ENCODE data around the gene WWC1. TPM values are rescaled to one million over a fixed set of nuclear protein-coding genes. Genes with fewer than 3 reads are reported as not detected.

WWC1 gene
- polyA plus RNA-seq, 4 donors: 22.8 to 65.1 (median 37.9) TPM

DNA sequence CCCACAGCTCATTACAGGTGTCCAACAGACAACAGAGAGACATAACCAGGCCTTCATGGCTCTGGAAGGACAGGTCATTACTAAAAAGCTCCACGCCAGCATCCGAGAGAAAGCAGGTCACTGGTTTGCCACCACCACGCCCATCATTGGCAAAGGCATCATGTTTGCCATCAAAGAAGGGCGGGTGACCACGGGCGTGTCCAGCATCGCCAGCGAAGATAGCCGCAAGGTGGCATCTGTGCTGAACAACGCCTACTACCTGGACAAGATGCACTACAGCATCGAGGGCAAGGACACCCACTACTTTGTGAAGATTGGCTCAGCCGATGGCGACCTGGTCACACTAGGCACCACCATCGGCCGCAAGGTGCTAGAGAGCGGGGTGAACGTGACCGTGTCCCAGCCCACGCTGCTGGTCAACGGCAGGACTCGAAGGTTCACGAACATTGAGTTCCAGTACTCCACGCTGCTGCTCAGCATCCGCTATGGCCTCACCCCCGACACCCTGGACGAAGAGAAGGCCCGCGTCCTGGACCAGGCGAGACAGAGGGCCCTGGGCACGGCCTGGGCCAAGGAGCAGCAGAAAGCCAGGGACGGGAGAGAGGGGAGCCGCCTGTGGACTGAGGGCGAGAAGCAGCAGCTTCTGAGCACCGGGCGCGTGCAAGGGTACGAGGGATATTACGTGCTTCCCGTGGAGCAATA is 29.3 kb upstream of the WWC1 start:
- Histone ChIP-seq H3K27me3 (ENCODE audit: control insufficient read depth in 3 of 3, insufficient read depth in 3 of 3, low read length in 3 of 3) (no peaks in the 10 kb centered on the region), H3K27ac (ENCODE audit: low read depth in 1 of 3, low read length in 2 of 3) (no peak overlapping the region), H3K9me3 (ENCODE audit: control insufficient read depth in 2 of 2, insufficient read depth in 1 of 2, low read depth in 1 of 2, low read length in 1 of 2) (no peaks in the 10 kb centered on the region), H3K4me3 (ENCODE audit: low read depth in 1 of 3, low read length in 3 of 3) (no peak overlapping the region), H3K4me1 (ENCODE audit: control insufficient read depth in 3 of 3, insufficient read depth in 2 of 3, low read depth in 1 of 3, low read length in 2 of 3) (peaks cover 0 to 19% (median 0%) of the 10 kb centered on the region in 3 donors), H3K36me3 (ENCODE audit: control insufficient read depth in 3 of 3, insufficient read depth in 2 of 3, low read depth in 1 of 3, low read length in 3 of 3) (no peaks in the 10 kb centered on the region)
- WGBS, 3 donors: 89 to 93% (median 93%) methylated on average over 38 to 39 of the region's 39 CpGs
- DNase-seq (no peak), FAIRE-seq (no peak)

DNA sequence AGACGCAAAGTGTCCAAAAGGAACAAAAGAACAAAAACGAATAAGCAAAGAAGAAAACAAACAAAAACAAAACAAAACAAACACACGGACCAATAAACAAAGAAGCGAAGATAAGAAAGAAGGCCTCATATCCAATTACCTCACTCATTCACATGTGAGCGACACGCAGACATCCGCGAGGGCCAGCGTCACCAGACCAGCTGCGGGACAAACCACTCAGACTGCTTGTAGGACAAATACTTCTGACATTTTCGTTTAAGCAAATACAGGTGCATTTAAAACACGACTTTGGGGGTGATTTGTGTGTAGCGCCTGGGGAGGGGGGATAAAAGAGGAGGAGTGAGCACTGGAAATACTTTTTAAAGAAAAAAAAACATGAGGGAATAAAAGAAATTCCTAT is 28.3 kb upstream of the WWC1 start:
- Histone ChIP-seq H3K27me3 (ENCODE audit: control insufficient read depth in 3 of 3, insufficient read depth in 3 of 3, low read length in 3 of 3) (no peaks in the 10 kb centered on the region), H3K27ac (ENCODE audit: low read depth in 1 of 3, low read length in 2 of 3) (no peak overlapping the region), H3K36me3 (ENCODE audit: control insufficient read depth in 3 of 3, insufficient read depth in 2 of 3, low read depth in 1 of 3, low read length in 3 of 3) (no peaks in the 10 kb centered on the region), H3K4me1 (ENCODE audit: control insufficient read depth in 3 of 3, insufficient read depth in 2 of 3, low read depth in 1 of 3, low read length in 2 of 3) (peaks cover 0 to 19% (median 0%) of the 10 kb centered on the region in 3 donors), H3K4me3 (ENCODE audit: low read depth in 1 of 3, low read length in 3 of 3) (no peak overlapping the region), H3K9me3 (ENCODE audit: control insufficient read depth in 2 of 2, insufficient read depth in 1 of 2, low read depth in 1 of 2, low read length in 1 of 2) (no peaks in the 10 kb centered on the region)
- WGBS, 3 donors: 85 to 89% (median 89%) methylated on average over 13 of the region's 13 CpGs
- FAIRE-seq (no peak), DNase-seq (no peak)

DNA sequence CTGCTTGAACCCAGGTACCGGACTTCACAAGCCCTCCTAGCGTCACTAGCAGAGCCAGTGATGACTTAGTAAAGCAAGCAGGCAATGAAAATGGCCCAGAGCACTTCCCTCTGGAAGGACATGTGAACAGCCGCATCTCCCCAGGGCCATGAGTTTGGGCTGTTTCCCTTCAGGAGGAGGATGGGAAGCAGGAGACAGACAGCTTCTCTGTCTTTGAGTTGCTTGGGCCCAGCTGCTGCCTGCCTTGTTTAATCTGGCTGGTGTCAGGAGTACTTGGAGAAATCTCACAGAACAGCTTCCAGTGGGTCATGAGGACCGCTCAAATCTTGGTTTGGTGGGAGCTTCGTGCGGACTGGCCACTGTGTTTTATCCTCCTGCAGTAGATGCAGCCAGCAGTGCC is 25.4 kb upstream of the WWC1 start:
- Histone ChIP-seq H3K36me3 (ENCODE audit: control insufficient read depth in 3 of 3, insufficient read depth in 2 of 3, low read depth in 1 of 3, low read length in 3 of 3) (no peaks in the 10 kb centered on the region), H3K9me3 (ENCODE audit: control insufficient read depth in 2 of 2, insufficient read depth in 1 of 2, low read depth in 1 of 2, low read length in 1 of 2) (no peaks in the 10 kb centered on the region), H3K4me1 (ENCODE audit: control insufficient read depth in 3 of 3, insufficient read depth in 2 of 3, low read depth in 1 of 3, low read length in 2 of 3) (peaks cover 0 to 22% (median 0%) of the 10 kb centered on the region in 3 donors), H3K27me3 (ENCODE audit: control insufficient read depth in 3 of 3, insufficient read depth in 3 of 3, low read length in 3 of 3) (no peaks in the 10 kb centered on the region), H3K27ac (ENCODE audit: low read depth in 1 of 3, low read length in 2 of 3) (no peak overlapping the region), H3K4me3 (ENCODE audit: low read depth in 1 of 3, low read length in 3 of 3) (no peak overlapping the region)
- DNase-seq (no peak), FAIRE-seq (no peak)
- 84 to 98% (median 94%) methylated on average over 6 of the region's 6 CpGs for WGBS, 3 donors

DNA sequence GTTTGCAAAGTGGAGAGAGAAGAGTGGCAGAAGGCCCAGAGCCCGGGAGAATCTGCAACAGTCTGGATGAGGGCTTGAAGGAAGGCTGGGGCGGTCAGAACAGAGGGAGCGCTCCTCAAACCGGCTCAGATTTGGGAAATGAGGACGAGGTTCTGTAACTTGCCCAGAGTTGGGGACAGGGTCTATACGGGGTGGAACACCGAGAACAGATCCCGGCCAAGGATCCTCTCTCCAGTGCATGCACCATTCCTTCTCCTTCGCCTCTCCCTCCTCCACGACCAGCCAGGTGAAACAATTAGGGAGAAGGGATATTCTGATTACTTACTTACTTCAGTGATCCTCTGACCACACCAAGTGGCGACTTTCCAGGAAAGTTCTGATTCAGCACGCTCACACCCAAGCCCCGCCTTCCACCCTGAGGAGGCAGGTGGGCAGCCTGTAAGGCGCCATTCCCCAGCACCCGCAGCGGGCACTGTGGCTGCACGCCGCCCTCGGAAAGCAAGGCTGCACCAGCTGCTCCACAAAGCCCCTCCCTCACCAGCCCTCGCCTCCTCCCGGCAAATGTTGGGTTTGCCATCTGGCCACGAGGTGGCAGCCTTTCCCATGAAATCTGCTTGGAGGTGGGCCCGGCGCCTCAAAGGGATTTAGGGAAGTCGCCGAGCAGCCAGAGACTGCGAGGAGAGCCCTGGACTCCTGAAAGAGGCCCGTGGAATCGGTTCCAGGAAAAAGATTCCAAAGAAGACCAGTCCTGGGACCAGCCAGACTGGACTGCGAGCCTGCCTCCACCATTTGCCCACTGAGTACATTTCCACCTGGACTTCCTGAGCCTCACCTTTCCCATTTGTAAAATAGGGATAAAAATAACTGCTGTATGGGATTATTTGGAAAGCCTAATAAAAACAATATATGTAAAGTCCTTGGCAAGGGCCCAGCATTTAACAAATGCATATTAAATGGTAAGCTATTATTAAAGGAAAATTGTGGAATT is 22.2 kb upstream of the WWC1 start:
- H3K27me3 ChIP-seq (ENCODE audit: control insufficient read depth in 3 of 3, insufficient read depth in 3 of 3, low read length in 3 of 3): no peaks in the 10 kb centered on the region
- H3K36me3 ChIP-seq (ENCODE audit: control insufficient read depth in 3 of 3, insufficient read depth in 2 of 3, low read depth in 1 of 3, low read length in 3 of 3): no peaks in the 10 kb centered on the region
- DNase-seq: peak; percentile 86 to 93
- H3K9me3 ChIP-seq (ENCODE audit: control insufficient read depth in 2 of 2, insufficient read depth in 1 of 2, low read depth in 1 of 2, low read length in 1 of 2): no peaks in the 10 kb centered on the region
- H3K4me1 ChIP-seq (ENCODE audit: control insufficient read depth in 3 of 3, insufficient read depth in 2 of 3, low read depth in 1 of 3, low read length in 2 of 3): peaks cover 0 to 14% (median 0%) of the 10 kb centered on the region in 3 donors
- H3K4me3 ChIP-seq (ENCODE audit: low read depth in 1 of 3, low read length in 3 of 3): peak overlapping the region in 1 of 3 donors; percentile 31
- no peak overlapping the region for H3K27ac ChIP-seq (ENCODE audit: low read depth in 1 of 3, low read length in 2 of 3)
- 1 to 5% (median 4%) methylated on average over 28 to 30 of the region's 30 CpGs for WGBS, 3 donors
- FAIRE-seq: no peak

DNA sequence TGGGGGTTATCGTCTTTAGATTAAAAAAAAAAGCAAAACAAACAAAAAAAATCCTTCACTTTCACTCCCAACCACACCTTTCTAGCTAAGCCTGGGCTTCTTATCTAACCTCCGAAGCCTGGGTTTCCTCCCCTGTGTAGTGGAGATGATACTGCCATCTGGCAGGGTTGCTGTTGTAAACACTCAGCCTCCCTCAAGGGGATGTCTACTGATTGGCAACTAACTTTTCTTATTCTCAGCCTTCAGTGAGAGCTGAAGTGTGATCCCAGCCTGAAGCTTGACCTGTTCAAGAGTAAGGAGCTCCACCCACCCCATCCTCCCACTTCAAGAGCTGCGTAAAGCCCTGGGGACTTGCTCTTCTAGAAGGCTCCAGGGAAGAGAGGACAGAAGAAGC is 21.5 kb upstream of the WWC1 start:
- no peak overlapping the region for H3K4me3 ChIP-seq (ENCODE audit: low read depth in 1 of 3, low read length in 3 of 3)
- peak overlapping the region in 1 of 3 donors; percentile 54 for H3K27ac ChIP-seq (ENCODE audit: low read depth in 1 of 3, low read length in 2 of 3)
- 36 to 48% (median 42%) methylated on average over 3 of the region's 3 CpGs for WGBS, 3 donors
- FAIRE-seq (no peak), DNase-seq (peak; percentile 40 to 51)
- H3K4me1 ChIP-seq (ENCODE audit: control insufficient read depth in 3 of 3, insufficient read depth in 2 of 3, low read depth in 1 of 3, low read length in 2 of 3): peaks cover 0 to 14% (median 0%) of the 10 kb centered on the region in 3 donors
- no peaks in the 10 kb centered on the region for H3K27me3 ChIP-seq (ENCODE audit: control insufficient read depth in 3 of 3, insufficient read depth in 3 of 3, low read length in 3 of 3)
- no peaks in the 10 kb centered on the region for H3K9me3 ChIP-seq (ENCODE audit: control insufficient read depth in 2 of 2, insufficient read depth in 1 of 2, low read depth in 1 of 2, low read length in 1 of 2)
- H3K36me3 ChIP-seq (ENCODE audit: control insufficient read depth in 3 of 3, insufficient read depth in 2 of 3, low read depth in 1 of 3, low read length in 3 of 3): no peaks in the 10 kb centered on the region

DNA sequence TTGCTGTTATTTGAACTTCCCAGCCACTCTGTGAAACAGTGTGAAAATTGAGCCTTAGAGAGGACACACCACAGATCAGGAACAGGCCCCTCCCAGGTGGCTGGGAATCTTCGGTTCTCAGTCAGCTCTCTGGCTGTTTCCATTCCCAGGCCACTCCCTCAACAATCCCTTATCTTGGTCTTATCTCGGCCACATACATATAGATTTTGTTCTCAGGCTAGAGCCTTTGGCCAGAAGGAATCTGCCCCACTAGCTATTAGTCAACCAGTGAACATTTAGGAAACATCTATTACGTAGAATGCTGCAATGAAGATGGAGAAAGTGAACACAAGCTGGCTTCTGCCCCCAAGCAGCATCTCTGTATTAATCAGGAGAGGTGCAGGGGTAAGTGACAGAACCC is 21.0 kb upstream of the WWC1 start:
- FAIRE-seq: no peak
- peak overlapping the region in 1 of 3 donors; percentile 54 for H3K27ac ChIP-seq (ENCODE audit: low read depth in 1 of 3, low read length in 2 of 3)
- H3K27me3 ChIP-seq (ENCODE audit: control insufficient read depth in 3 of 3, insufficient read depth in 3 of 3, low read length in 3 of 3): no peaks in the 10 kb centered on the region
- no peaks in the 10 kb centered on the region for H3K36me3 ChIP-seq (ENCODE audit: control insufficient read depth in 3 of 3, insufficient read depth in 2 of 3, low read depth in 1 of 3, low read length in 3 of 3)
- H3K4me1 ChIP-seq (ENCODE audit: control insufficient read depth in 3 of 3, insufficient read depth in 2 of 3, low read depth in 1 of 3, low read length in 2 of 3): peaks cover 0 to 14% (median 0%) of the 10 kb centered on the region in 3 donors
- DNase-seq: peak; percentile 53 to 82
- WGBS, 3 donors: 17 to 62% (median 36%) methylated on average over 3 of the region's 3 CpGs
- no peak overlapping the region for H3K4me3 ChIP-seq (ENCODE audit: low read depth in 1 of 3, low read length in 3 of 3)
- H3K9me3 ChIP-seq (ENCODE audit: control insufficient read depth in 2 of 2, insufficient read depth in 1 of 2, low read depth in 1 of 2, low read length in 1 of 2): no peaks in the 10 kb centered on the region

DNA sequence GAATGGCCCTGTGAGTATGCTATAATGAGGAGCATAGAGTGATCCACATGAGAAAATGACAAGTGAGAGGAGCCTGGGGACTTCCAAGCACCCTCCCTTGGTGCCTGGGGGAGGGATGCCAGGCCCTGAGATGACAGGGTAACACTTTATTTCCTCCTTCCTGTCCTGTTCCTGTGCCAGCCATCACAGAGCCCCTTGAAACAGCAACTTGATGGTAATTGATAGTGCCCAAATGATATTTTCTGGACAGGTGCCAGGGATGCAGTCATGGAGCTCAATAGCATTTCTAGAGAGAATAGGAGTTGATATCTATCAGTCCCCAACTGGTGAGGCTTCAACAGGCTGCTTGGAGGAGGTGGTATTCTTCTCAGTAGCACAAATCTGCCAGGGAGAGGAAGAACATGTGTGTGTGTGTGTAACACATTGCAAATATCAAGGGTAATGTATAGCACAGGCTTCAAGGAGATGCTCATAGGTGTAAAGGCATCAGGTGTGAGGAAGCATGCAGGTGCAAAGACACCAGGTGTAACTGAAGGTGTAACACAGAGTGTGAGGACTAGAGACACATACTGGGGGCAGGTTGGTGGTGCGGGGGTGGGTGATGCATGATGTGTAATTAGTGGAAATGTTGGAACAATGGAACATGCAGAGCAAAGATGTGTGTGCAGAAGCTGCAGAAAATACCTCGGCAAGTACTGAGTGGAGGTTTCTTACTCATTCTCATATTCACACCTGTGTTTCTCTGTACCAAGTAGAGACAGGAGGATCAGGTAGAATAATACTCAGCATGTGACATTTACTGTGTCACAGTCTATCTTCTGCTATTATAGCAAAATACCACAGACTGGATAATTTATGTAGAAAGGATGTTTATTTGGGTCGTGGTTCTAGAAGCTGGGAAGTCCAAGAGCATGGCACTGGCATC is 18.1 kb upstream of the WWC1 start:
- Histone ChIP-seq H3K9me3 (ENCODE audit: control insufficient read depth in 2 of 2, insufficient read depth in 1 of 2, low read depth in 1 of 2, low read length in 1 of 2) (no peaks in the 10 kb centered on the region), H3K27me3 (ENCODE audit: control insufficient read depth in 3 of 3, insufficient read depth in 3 of 3, low read length in 3 of 3) (no peaks in the 10 kb centered on the region), H3K4me3 (ENCODE audit: low read depth in 1 of 3, low read length in 3 of 3) (no peak overlapping the region), H3K36me3 (ENCODE audit: control insufficient read depth in 3 of 3, insufficient read depth in 2 of 3, low read depth in 1 of 3, low read length in 3 of 3) (no peaks in the 10 kb centered on the region), H3K4me1 (ENCODE audit: control insufficient read depth in 3 of 3, insufficient read depth in 2 of 3, low read depth in 1 of 3, low read length in 2 of 3) (peaks cover 0 to 29% (median 0%) of the 10 kb centered on the region in 3 donors), H3K27ac (ENCODE audit: low read depth in 1 of 3, low read length in 2 of 3) (no peak overlapping the region)
- FAIRE-seq: no peak
- DNase-seq: no peak
- 80 to 83% (median 83%) methylated on average over 3 of the region's 3 CpGs for WGBS, 3 donors

DNA sequence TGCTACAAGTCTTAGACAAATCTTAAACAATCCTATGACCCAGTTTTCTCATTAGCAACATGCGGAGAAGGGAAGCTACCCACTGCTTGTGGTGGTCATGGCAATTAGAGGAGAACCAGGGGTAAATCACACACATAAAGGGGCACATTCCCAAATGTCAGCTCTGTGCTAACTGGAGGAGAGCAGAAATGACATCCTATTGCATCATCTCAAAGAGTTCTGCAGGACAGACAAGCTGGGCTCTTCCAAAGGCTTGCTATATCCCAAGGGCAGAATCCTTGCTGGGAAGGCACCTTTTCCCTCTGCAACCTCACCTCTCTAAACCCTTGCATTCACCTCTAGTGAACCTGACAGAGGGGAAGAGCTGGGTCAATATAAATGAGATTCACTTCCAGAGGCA is 17.0 kb upstream of the WWC1 start:
- Histone ChIP-seq H3K9me3 (ENCODE audit: control insufficient read depth in 2 of 2, insufficient read depth in 1 of 2, low read depth in 1 of 2, low read length in 1 of 2) (no peaks in the 10 kb centered on the region), H3K36me3 (ENCODE audit: control insufficient read depth in 3 of 3, insufficient read depth in 2 of 3, low read depth in 1 of 3, low read length in 3 of 3) (no peaks in the 10 kb centered on the region), H3K27me3 (ENCODE audit: control insufficient read depth in 3 of 3, insufficient read depth in 3 of 3, low read length in 3 of 3) (no peaks in the 10 kb centered on the region), H3K4me1 (ENCODE audit: control insufficient read depth in 3 of 3, insufficient read depth in 2 of 3, low read depth in 1 of 3, low read length in 2 of 3) (peaks cover 0 to 33% (median 0%) of the 10 kb centered on the region in 3 donors), H3K4me3 (ENCODE audit: low read depth in 1 of 3, low read length in 3 of 3) (no peak overlapping the region), H3K27ac (ENCODE audit: low read depth in 1 of 3, low read length in 2 of 3) (no peak overlapping the region)
- WGBS, 3 donors: 90 to 93% (median 91%) methylated on average over 1 of the region's 1 CpG
- DNase-seq (no peak), FAIRE-seq (no peak)

All from small intestine (tissue), 7 donors.